ENCODE data around the gene MTF2.

GRCh38 chr1:93078638-93078985, 471 bp upstream of the MTF2 start:
- TF ChIP-seq, protein P1, sequence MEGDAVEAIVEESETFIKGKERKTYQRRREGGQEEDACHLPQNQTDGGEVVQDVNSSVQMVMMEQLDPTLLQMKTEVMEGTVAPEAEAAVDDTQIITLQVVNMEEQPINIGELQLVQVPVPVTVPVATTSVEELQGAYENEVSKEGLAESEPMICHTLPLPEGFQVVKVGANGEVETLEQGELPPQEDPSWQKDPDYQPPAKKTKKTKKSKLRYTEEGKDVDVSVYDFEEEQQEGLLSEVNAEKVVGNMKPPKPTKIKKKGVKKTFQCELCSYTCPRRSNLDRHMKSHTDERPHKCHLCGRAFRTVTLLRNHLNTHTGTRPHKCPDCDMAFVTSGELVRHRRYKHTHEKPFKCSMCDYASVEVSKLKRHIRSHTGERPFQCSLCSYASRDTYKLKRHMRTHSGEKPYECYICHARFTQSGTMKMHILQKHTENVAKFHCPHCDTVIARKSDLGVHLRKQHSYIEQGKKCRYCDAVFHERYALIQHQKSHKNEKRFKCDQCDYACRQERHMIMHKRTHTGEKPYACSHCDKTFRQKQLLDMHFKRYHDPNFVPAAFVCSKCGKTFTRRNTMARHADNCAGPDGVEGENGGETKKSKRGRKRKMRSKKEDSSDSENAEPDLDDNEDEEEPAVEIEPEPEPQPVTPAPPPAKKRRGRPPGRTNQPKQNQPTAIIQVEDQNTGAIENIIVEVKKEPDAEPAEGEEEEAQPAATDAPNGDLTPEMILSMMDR (IDR thresholded peaks at IDR 0.05), result no peak
- TF ChIP-seq POLR2A (IDR thresholded peaks at IDR 0.05), result no peak
